ENCODE data around the gene OSBPL7.

DNA sequence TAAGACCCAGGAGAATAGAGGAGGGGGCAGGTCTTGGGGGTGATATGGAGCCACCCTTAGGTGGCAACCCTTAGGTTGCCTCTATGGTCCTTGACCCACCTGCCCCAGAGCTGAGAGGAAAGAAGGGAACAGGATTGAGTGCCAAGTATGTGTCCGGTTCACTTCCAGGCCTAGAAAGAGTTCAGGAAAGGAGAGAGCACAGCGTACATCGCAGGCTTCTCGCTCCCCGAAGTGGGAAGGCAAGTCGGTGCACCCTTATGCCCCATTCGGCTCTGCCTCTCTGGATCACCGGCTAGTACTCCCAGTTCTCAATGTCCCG, 28.7 kb upstream of the OSBPL7 start:
- TF ChIP-seq, protein P1, sequence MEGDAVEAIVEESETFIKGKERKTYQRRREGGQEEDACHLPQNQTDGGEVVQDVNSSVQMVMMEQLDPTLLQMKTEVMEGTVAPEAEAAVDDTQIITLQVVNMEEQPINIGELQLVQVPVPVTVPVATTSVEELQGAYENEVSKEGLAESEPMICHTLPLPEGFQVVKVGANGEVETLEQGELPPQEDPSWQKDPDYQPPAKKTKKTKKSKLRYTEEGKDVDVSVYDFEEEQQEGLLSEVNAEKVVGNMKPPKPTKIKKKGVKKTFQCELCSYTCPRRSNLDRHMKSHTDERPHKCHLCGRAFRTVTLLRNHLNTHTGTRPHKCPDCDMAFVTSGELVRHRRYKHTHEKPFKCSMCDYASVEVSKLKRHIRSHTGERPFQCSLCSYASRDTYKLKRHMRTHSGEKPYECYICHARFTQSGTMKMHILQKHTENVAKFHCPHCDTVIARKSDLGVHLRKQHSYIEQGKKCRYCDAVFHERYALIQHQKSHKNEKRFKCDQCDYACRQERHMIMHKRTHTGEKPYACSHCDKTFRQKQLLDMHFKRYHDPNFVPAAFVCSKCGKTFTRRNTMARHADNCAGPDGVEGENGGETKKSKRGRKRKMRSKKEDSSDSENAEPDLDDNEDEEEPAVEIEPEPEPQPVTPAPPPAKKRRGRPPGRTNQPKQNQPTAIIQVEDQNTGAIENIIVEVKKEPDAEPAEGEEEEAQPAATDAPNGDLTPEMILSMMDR (IDR thresholded peaks at IDR 0.05): no peak
- TF ChIP-seq POLR2AphosphoS5 (IDR thresholded peaks at IDR 0.05): no peak
- no peak for TF ChIP-seq EP300 (IDR thresholded peaks at IDR 0.05)

Measured in gastroesophageal sphincter (tissue), 3 donors.